K562 (cell line): ENCODE results near the gene SKIC3. TPM values are rescaled to one million over a fixed set of nuclear protein-coding genes. Genes with fewer than 3 reads are reported as not detected.
A peak's percentile ranks its signal among the peaks of the same experiment; 100 is the strongest.

Experiments used
- ADNP ChIP-seq: fragments of 200-800 bp; sonication (Bioruptor generic); IDR thresholded peaks from 2 replicates; pipeline ENCODE4 v1.6.1; 2016; ENCODE audit warnings: missing genetic modification characterization, missing compliant biosample characterization
- ARID1B ChIP-seq: fragments of 450-650 bp; IDR thresholded peaks from 2 replicates; pipeline ENCODE4 v1.6.1; 2016; ENCODE audit warnings: antibody characterized with exemption, mild to moderate bottlenecking, inconsistent platforms
- BRD9 ChIP-seq: fragments of 450-650 bp; IDR thresholded peaks from 2 replicates; pipeline ENCODE4 v1.6.1; 2018; ENCODE audit warnings: low read depth; ENCODE audit not compliant: partially characterized antibody
- BRF1 ChIP-seq: IDR thresholded peaks from 3 replicates; pipeline ENCODE4 v1.6.1; 2011; ENCODE audit warnings: borderline replicate concordance, mild to moderate bottlenecking; ENCODE audit not compliant: insufficient read length; ENCODE audit errors: extremely low read depth
- FOXJ3 ChIP-seq: sonication (generic); formaldehyde crosslinking; IDR thresholded peaks from 2 replicates; pipeline ENCODE4 v1.4.0; 2020; ENCODE audit warnings: mild to moderate bottlenecking, missing genetic modification reagents
- FOXM1 ChIP-seq, 2 experiments: fragments of 450-650 bp in 1 of 2; sonication (generic) in 1 of 2; formaldehyde crosslinking in 1 of 2; IDR thresholded peaks; 2 replicates each; pipeline versions ENCODE4 v1.6.1 to v1.9.0; 2017 to 2022; ENCODE audit warnings: low read depth in 2 of 2, mild to moderate bottlenecking in 2 of 2, missing genetic modification reagents in 1 of 2, moderate library complexity in 1 of 2
- HDAC3 ChIP-seq: fragments of 450-650 bp; IDR thresholded peaks from 2 replicates; pipeline ENCODE4 v1.6.1; 2018; ENCODE audit warnings: borderline replicate concordance, mild to moderate bottlenecking, moderate library complexity; ENCODE audit not compliant: partially characterized antibody
- NUFIP1 ChIP-seq: fragments of 450-650 bp; IDR thresholded peaks from 2 replicates; pipeline ENCODE4 v1.6.1; 2018; ENCODE audit not compliant: partially characterized antibody
- PHF8 ChIP-seq: fragments of 200-600 bp; sonication (generic); IDR thresholded peaks from 2 replicates; pipeline ENCODE4 v1.6.1; 2012; ENCODE audit warnings: mixed run types, mild to moderate bottlenecking, inconsistent platforms, low read length, moderate library complexity, borderline replicate concordance
- ZBTB7A ChIP-seq: IDR thresholded peaks from 2 replicates; pipeline ENCODE4 v1.6.1; 2011; ENCODE audit warnings: low read depth, mild to moderate bottlenecking, low read length, moderate library complexity, borderline replicate concordance; ENCODE audit not compliant: control insufficient read depth
- ZNF584 ChIP-seq: fragments of 200-800 bp; sonication (Bioruptor generic); IDR thresholded peaks from 2 replicates; pipeline ENCODE4 v1.6.1; 2016; ENCODE audit warnings: low read depth, mild to moderate bottlenecking, missing genetic modification characterization, missing compliant biosample characterization
- ZNF75A ChIP-seq: fragments of 450-650 bp; formaldehyde crosslinking; IDR thresholded peaks from 2 replicates; pipeline ENCODE4 v1.4.0; 2020; ENCODE audit warnings: mild to moderate bottlenecking
- polyA plus RNA-seq, 8 experiments: library from polyadenylated mRNA; depleted of rRNA in 4 of 8; stranded (reverse) in 5 of 8; unstranded in 3 of 8; fragments of >200 nt; fragmentation: Nextera tagmentation in 2 of 8; fragmentation: Illumina TruSeq in 1 of 8; extraction: Ambion mirVana in 2 of 8; extraction: Trizol in 1 of 8; gene quantifications; 2 replicates each; pipeline versions ENCODE4 v1.2.1 to v1.2.3, GENCODE V29; 2011 to 2014; ENCODE audit warnings: inconsistent platforms in 1 of 8, missing spikeins in 1 of 8
- total RNA-seq, 7 experiments: library from RNA; depleted of rRNA in 6 of 7; stranded (reverse); fragments of >200 nt in 6 of 7; fragmentation: Illumina TruSeq in 2 of 7; extraction: Trizol in 2 of 7; gene quantifications; 2 replicates each; pipeline versions ENCODE4 v1.2.1 to v1.2.3, GENCODE V29; 2011 to 2021; ENCODE audit warnings: low replicate concordance in 1 of 7
- TF ChIP-seq, protein P1 (sequence below): fragments of 200-800 bp; sonication (Bioruptor generic); IDR thresholded peaks from 2 replicates; pipeline ENCODE4 v1.6.1; 2017; ENCODE audit warnings: missing genetic modification characterization, missing compliant biosample characterization
- TF ChIP-seq, protein P2 (sequence below): fragments of 250-450 bp; sonication (Bioruptor Pico); IDR thresholded peaks from 2 replicates; pipeline ENCODE4 v1.5.1; 2021; ENCODE audit warnings: mild to moderate bottlenecking
- TF ChIP-seq, protein P3 (sequence below): fragments of 450-650 bp; formaldehyde crosslinking; IDR thresholded peaks from 2 replicates; pipeline ENCODE4 v1.4.0; 2020; ENCODE audit warnings: mild to moderate bottlenecking, moderate library complexity
- TF ChIP-seq, protein P4 (sequence below): fragments of 450-650 bp; IDR thresholded peaks from 2 replicates; pipeline ENCODE4 v1.7.1; 2018; ENCODE audit warnings: mild to moderate bottlenecking, low read depth; ENCODE audit not compliant: partially characterized antibody
- TF ChIP-seq, protein P5 (sequence below): fragments of 450-650 bp; formaldehyde crosslinking; IDR thresholded peaks from 2 replicates; pipeline ENCODE4 v1.4.0; 2020; ENCODE audit warnings: mild to moderate bottlenecking, mixed read lengths
- TF ChIP-seq, protein P6 (sequence below): fragments of 250-450 bp; sonication (Bioruptor Pico); IDR thresholded peaks from 2 replicates; pipeline ENCODE4 v1.6.1; 2021; ENCODE audit warnings: mild to moderate bottlenecking

The SKIC3 gene
- total and polyA plus RNA-seq, 9 of the 15 experiments (the other 6 are each of a cell fraction or from before 2014, with no cell fraction given): 30.7 to 72.4 (median 44.1) TPM

DNA sequence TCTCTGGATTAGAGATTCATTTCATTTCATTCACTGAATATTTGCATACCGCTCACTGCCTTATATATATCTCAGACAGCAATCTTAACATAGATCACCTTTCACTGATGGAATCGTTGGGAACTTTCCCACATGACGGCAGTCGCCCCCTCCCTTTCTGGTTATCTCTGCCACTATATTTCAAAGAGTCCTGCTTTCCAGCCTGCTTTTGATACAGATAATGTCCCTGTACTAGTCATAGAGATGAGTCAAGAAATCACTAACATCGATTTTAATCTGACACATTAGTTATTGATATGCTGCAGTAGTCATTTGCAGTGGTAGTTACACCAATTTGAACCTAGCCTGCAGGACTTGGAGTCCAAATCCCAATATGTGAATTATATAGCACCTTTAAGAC, 8.6 kb upstream of the SKIC3 start (continued):
- TF ChIP-seq, protein P1, sequence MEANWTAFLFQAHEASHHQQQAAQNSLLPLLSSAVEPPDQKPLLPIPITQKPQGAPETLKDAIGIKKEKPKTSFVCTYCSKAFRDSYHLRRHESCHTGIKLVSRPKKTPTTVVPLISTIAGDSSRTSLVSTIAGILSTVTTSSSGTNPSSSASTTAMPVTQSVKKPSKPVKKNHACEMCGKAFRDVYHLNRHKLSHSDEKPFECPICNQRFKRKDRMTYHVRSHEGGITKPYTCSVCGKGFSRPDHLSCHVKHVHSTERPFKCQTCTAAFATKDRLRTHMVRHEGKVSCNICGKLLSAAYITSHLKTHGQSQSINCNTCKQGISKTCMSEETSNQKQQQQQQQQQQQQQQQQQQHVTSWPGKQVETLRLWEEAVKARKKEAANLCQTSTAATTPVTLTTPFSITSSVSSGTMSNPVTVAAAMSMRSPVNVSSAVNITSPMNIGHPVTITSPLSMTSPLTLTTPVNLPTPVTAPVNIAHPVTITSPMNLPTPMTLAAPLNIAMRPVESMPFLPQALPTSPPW: peak; percentile 53; the same call in 1 of the 2 replicates
- TF ChIP-seq ARID1B: 0 out of 2 replicates have a peak, but pooled peaks have one; percentile 14
- no peak for TF ChIP-seq NUFIP1
- TF ChIP-seq ZNF584 (CRISPR knock-in tag): no peak
- TF ChIP-seq FOXJ3 (CRISPR knock-in tag): no peak
- no peak for TF ChIP-seq ZBTB7A
- TF ChIP-seq HDAC3: no peak
- TF ChIP-seq, protein P2, sequence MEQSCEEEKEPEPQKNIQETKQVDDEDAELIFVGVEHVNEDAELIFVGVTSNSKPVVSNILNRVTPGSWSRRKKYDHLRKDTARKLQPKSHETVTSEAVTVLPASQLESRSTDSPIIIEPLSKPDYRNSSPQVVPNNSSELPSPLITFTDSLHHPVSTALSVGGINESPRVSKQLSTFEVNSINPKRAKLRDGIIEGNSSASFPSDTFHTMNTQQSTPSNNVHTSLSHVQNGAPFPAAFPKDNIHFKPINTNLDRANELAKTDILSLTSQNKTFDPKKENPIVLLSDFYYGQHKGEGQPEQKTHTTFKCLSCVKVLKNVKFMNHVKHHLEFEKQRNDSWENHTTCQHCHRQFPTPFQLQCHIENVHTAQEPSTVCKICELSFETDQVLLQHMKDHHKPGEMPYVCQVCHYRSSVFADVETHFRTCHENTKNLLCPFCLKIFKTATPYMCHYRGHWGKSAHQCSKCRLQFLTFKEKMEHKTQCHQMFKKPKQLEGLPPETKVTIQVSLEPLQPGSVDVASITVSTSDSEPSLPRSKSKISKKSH (CRISPR knock-in tag): no peak
- TF ChIP-seq ZNF75A (CRISPR knock-in tag): no peak
- TF ChIP-seq, protein P3, sequence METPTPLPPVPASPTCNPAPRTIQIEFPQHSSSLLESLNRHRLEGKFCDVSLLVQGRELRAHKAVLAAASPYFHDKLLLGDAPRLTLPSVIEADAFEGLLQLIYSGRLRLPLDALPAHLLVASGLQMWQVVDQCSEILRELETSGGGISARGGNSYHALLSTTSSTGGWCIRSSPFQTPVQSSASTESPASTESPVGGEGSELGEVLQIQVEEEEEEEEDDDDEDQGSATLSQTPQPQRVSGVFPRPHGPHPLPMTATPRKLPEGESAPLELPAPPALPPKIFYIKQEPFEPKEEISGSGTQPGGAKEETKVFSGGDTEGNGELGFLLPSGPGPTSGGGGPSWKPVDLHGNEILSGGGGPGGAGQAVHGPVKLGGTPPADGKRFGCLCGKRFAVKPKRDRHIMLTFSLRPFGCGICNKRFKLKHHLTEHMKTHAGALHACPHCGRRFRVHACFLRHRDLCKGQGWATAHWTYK (CRISPR knock-in tag): no peak
- TF ChIP-seq FOXM1 (IDR thresholded peaks at IDR 0.05; ENCODE audit: low read depth): no peak
- no peak for TF ChIP-seq FOXM1 (CRISPR knock-in tag; IDR thresholded peaks at IDR 0.05; ENCODE audit: low read depth)
- TF ChIP-seq BRF1: no peak
- TF ChIP-seq BRD9: no peak
- TF ChIP-seq ADNP (tag): 0 out of 2 replicates have a peak, but pooled peaks have one; percentile 29
- no peak for TF ChIP-seq PHF8
- TF ChIP-seq, protein P4, sequence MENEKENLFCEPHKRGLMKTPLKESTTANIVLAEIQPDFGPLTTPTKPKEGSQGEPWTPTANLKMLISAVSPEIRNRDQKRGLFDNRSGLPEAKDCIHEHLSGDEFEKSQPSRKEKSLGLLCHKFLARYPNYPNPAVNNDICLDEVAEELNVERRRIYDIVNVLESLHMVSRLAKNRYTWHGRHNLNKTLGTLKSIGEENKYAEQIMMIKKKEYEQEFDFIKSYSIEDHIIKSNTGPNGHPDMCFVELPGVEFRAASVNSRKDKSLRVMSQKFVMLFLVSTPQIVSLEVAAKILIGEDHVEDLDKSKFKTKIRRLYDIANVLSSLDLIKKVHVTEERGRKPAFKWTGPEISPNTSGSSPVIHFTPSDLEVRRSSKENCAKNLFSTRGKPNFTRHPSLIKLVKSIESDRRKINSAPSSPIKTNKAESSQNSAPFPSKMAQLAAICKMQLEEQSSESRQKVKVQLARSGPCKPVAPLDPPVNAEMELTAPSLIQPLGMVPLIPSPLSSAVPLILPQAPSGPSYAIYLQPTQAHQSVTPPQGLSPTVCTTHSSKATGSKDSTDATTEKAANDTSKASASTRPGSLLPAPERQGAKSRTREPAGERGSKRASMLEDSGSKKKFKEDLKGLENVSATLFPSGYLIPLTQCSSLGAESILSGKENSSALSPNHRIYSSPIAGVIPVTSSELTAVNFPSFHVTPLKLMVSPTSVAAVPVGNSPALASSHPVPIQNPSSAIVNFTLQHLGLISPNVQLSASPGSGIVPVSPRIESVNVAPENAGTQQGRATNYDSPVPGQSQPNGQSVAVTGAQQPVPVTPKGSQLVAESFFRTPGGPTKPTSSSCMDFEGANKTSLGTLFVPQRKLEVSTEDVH: no peak
- TF ChIP-seq, protein P5, sequence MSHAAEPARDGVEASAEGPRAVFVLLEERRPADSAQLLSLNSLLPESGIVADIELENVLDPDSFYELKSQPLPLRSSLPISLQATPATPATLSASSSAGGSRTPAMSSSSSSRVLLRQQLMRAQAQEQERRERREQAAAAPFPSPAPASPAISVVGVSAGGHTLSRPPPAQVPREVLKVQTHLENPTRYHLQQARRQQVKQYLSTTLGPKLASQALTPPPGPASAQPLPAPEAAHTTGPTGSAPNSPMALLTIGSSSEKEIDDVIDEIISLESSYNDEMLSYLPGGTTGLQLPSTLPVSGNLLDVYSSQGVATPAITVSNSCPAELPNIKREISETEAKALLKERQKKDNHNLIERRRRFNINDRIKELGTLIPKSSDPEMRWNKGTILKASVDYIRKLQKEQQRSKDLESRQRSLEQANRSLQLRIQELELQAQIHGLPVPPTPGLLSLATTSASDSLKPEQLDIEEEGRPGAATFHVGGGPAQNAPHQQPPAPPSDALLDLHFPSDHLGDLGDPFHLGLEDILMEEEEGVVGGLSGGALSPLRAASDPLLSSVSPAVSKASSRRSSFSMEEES (CRISPR knock-in tag): no peak
- TF ChIP-seq, protein P6, sequence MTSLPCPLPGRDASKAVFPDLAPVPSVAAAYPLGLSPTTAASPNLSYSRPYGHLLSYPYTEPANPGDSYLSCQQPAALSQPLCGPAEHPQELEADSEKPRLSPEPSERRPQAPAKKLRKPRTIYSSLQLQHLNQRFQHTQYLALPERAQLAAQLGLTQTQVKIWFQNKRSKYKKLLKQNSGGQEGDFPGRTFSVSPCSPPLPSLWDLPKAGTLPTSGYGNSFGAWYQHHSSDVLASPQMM: no peak
